Adrenal gland (tissue), 19 donors: ENCODE measurements around the gene EIF1AD. TPM values are rescaled to one million over a fixed set of nuclear protein-coding genes. Genes with fewer than 3 reads are reported as not detected.

Experiments used
- DNase-seq, 7 donors: peaks; one replicate each; pipeline ENCODE4 v3.0.0-alpha.2; 2019 to 2020
- H3K27ac ChIP-seq, 5 donors: fragments of 200-600 bp; sonication (generic) in 4 of 5; 1 replicate in 3 of 5; 2 replicates in 2 of 5; pipeline versions ENCODE4 v1.5.1 to v1.8.0; 2016 to 2020; ENCODE audit warnings: mild to moderate bottlenecking in 1 of 5
- H3K27me3 ChIP-seq: fragments of 200-600 bp; 2 replicates; pipeline ENCODE4 v1.8.0; 2021
- H3K36me3 ChIP-seq, 2 donors: fragments of 200-600 bp; replicated peaks in 1 of 2; 1 replicate in 1 of 2; 2 replicates in 1 of 2; pipeline versions ENCODE4 v1.5.1 to v1.8.0; 2018 to 2022
- H3K4me1 ChIP-seq, 2 donors: fragments of 200-600 bp; replicated peaks in 1 of 2; 1 replicate in 1 of 2; 2 replicates in 1 of 2; pipeline versions ENCODE4 v1.5.1 to v1.8.0; 2018 to 2021
- H3K4me3 ChIP-seq, 4 donors: fragments of 200-600 bp; sonication (generic) in 3 of 4; one replicate each; pipeline ENCODE4 v1.5.1; 2016 to 2018
- H3K9me3 ChIP-seq, 3 donors: fragments of 200-600 bp; sonication (generic) in 1 of 3; replicated peaks in 1 of 3; 1 replicate in 2 of 3; 2 replicates in 1 of 3; pipeline versions ENCODE4 v1.5.1 to v1.8.0; 2016 to 2021
- POLR2A ChIP-seq, 2 donors: fragments of 450-650 bp; IDR thresholded peaks; one replicate each; pipeline ENCODE4 v1.6.1; 2017; ENCODE audit warnings: antibody characterized with exemption in 2 of 2, mild to moderate bottlenecking in 2 of 2, moderate library complexity in 1 of 2
- WGBS, 4 donors: extraction: QIAGEN DNeasy Blood & Tissue Kit in 2 of 4; methylation state at CpG; one replicate each; pipeline versions ENCODE4 v1.1.5 to v1.1.7; 2013 to 2017; 5-methylcytosine and 5-hydroxymethylcytosine counted together
- intact Hi-C, 2 donors: fragments of 100-400 bp; cut with DNase I; formaldehyde crosslinking; loops; one replicate each; pipeline versions ENCODE4 v1.14.1 to v1.15.0; 2022 to 2023
- long read RNA-seq, 10 donors: library from polyadenylated mRNA in 3 of 10; unstranded in 2 of 10; stranded (forward) in 1 of 10; transcript quantifications; one replicate each; pipeline ENCODE4 v2.0.0 and lab custom pipeline, GENCODE V29; 2021 to 2026
- polyA plus RNA-seq, 3 donors: library from polyadenylated mRNA; stranded (reverse); fragments of 200-250 nt in 2 of 3; fragments of 350-450 nt in 1 of 3; fragmentation: Illumina TruSeq in 1 of 3; extraction: RNeasy Lipid Tissue Mini Kit (QIAGEN cat#74804) in 1 of 3; gene quantifications; one replicate each; pipeline ENCODE4 v1.2.3, GENCODE V29; 2013 to 2014
- total RNA-seq, 9 donors: library from RNA; depleted of rRNA in 4 of 9; stranded (reverse); fragments of >200 nt in 4 of 9; fragments of 120-200 nt in 1 of 9; fragmentation: NEBNext Ultra II Directional in 1 of 9; extraction: Animal tissue kit (Norgen Biotek cat#: 25700) in 1 of 9; gene quantifications; one replicate each; pipeline versions ENCODE4 v1.1.0 to v1.2.4, GENCODE V29; 2013 to 2023
- TF ChIP-seq, protein P1 (sequence below), 6 experiments: fragments of 450-650 bp in 4 of 6; fragments of 200-600 bp in 2 of 6; sonication (generic) in 1 of 6; IDR thresholded peaks; 1 replicate in 5 of 6; 2 replicates in 1 of 6; pipeline versions ENCODE4 v1.5.1 to v1.8.0; 2016 to 2021; ENCODE audit warnings: antibody characterized with exemption in 6 of 6, mild to moderate bottlenecking in 2 of 6, moderate library complexity in 1 of 6
- donor health status: healthy with polysubstance abuse.
- donor health status: Bipolar disorder and iron deficiency.
- donor health status: DM: yes; HTN: yes; CAD: no.
- donor health status: DM: no; HTN: no; CAD: no.
- donor health status: DM: no; HTN: no; CAD: no.
- donor health status: DM: yes; HTN: yes; CAD: no.

EIF1AD gene, protein sequence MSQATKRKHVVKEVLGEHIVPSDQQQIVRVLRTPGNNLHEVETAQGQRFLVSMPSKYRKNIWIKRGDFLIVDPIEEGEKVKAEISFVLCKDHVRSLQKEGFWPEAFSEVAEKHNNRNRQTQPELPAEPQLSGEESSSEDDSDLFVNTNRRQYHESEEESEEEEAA
- total RNA-seq (10 to 100 TPM; 16.1 to 49.0 (median 30.9) TPM), polyA plus RNA-seq (10 to 100 TPM; 15.5 to 35.6 (median 20.4) TPM)
- long read RNA-seq, donor 1, transcript EIF1AD-206 (6 exons, 889 nt), result major isoform, 7 of 11 reads
- long read RNA-seq, donor 1, partial matches to known transcripts, result 0 of 11 reads
- long read RNA-seq, donor 1, other reads (novel, unspliced or antisense), result 0 of 11 reads
- long read RNA-seq, donor 2, partial matches to known transcripts, result 0 of 6 reads
- long read RNA-seq, donor 2, other reads (novel, unspliced or antisense), result 0 of 6 reads
- long read RNA-seq, donor 3, partial matches to known transcripts, result 0 of 5 reads
- long read RNA-seq, donor 3, other reads (novel, unspliced or antisense), result 0 of 5 reads
- long read RNA-seq, donor 4, partial matches to known transcripts, result 0 of 7 reads
- long read RNA-seq, donor 4, other reads (novel, unspliced or antisense), result 7 of 7 reads
- long read RNA-seq, donor 5, transcript EIF1AD-206 (6 exons, 889 nt), result major isoform, 6 of 16 reads
- long read RNA-seq, donor 5, partial matches to known transcripts, result 0 of 16 reads
- long read RNA-seq, donor 5, other reads (novel, unspliced or antisense), result 6 of 16 reads
- long read RNA-seq, donor 6, partial matches to known transcripts, result 0 of 10 reads
- long read RNA-seq, donor 6, other reads (novel, unspliced or antisense), result 7 of 10 reads
- long read RNA-seq, donor 7, partial matches to known transcripts, result 0 of 5 reads
- long read RNA-seq, donor 7, other reads (novel, unspliced or antisense), result 0 of 5 reads
- long read RNA-seq, donor 8, partial matches to known transcripts, result 560 of 651 reads
- long read RNA-seq, donor 8, other reads (novel, unspliced or antisense), result 84 of 651 reads
- long read RNA-seq, donor 9, partial matches to known transcripts, result 0 of 9 reads
- long read RNA-seq, donor 9, other reads (novel, unspliced or antisense), result 0 of 9 reads
- long read RNA-seq, donor 10, partial matches to known transcripts, result 0 of 5 reads
- long read RNA-seq, donor 10, other reads (novel, unspliced or antisense), result 0 of 5 reads

DNA sequence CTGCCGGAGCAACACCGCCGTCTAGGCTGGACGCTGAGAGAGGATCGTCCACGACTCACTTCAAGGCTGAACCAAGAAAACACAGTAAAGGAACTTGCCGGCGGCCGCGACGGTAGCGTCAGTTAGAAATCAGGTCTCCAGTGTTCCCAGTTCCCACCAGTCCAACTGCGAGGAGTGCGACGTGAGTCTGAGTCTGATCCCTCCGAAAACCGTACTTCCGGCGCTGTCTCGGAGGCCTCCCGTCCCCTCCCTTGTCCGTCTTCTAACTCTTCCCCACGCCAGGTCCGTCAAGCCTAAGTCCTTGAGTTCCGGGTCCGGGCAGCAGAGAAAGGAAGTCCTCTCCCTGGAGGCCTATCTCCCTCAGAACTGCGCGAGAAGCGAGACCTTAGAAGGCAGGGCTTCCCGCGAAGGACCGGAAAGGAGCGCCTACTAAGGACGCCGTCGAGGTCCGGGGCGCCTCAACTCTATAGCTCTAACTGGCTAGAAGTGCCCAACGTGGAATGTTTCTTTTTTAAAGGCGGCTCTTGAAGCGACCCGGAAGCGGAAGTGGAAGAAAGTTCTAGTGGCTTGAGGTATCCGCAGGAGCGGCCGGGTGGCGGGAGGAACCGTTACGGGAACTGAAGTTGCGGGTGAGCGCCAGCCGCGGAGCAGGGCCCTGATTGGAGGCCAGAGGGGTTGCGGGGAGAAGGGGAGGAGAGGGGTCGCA is at the start of gene EIF1AD, which contains the start of gene BANF1:
EIF1AD (minus strand) TSS at position 216 of the 706 bp plus-strand sequence. CDS start 1,768 bp downstream, outside the sequence.
BANF1 (plus strand) TSS at position 562 of the 706 bp plus-strand sequence. CDS start 748 bp downstream, outside the sequence.
- Histone ChIP-seq H3K27ac (peak within 1 kb of the TSS; percentile 91 to 96 (median 94)), H3K9me3 (no peaks in the 10 kb centered on the region), H3K36me3 (peaks cover 0 to 46% of the 10 kb centered on the region in 2 donors), H3K27me3 (no peaks in the 10 kb centered on the region), H3K4me3 (peak within 1 kb of the TSS; percentile 56 to 98 (median 94)), H3K4me1 (peaks cover 5 to 28% of the 10 kb centered on the region in 2 donors)
- intact Hi-C loops, result no loop called here
- TF ChIP-seq POLR2A (IDR thresholded peaks at IDR 0.05), result peak; percentile 57 to 69
- TF ChIP-seq, protein P1, sequence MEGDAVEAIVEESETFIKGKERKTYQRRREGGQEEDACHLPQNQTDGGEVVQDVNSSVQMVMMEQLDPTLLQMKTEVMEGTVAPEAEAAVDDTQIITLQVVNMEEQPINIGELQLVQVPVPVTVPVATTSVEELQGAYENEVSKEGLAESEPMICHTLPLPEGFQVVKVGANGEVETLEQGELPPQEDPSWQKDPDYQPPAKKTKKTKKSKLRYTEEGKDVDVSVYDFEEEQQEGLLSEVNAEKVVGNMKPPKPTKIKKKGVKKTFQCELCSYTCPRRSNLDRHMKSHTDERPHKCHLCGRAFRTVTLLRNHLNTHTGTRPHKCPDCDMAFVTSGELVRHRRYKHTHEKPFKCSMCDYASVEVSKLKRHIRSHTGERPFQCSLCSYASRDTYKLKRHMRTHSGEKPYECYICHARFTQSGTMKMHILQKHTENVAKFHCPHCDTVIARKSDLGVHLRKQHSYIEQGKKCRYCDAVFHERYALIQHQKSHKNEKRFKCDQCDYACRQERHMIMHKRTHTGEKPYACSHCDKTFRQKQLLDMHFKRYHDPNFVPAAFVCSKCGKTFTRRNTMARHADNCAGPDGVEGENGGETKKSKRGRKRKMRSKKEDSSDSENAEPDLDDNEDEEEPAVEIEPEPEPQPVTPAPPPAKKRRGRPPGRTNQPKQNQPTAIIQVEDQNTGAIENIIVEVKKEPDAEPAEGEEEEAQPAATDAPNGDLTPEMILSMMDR (IDR thresholded peaks at IDR 0.05), result peak in 1 of 6 experiments; percentile 10
- DNase-seq, result peak; percentile 89 to 96 (median 94)
- 0 to 1% (median 0%) methylated on average over 40 to 55 of the region's 55 CpGs for WGBS, 4 donors

DNA sequence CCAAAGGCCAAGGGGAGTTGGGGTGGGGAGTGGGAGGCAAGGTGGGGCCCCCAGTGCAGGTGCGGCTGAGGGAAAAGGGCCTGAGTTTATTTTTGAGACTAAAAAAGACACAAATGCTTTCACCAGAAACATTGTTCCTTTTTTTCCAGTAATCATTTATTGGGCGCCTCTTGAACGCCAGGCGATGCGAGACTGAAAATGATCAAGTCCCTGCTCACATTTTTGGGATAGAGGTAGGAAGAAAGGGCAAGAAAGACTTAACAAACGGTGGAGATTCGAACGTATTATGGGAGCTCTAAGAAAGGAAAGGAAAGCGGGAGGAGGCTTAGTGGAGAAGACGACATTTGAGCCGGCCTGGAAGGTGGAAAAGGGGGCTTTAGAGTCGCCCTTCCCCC is 49.4 kb upstream of the EIF1AD start:
- peaks cover 7% of the 10 kb centered on the region for H3K27me3 ChIP-seq
- peak overlapping the region in 4 of 5 donors; percentile 69 to 87 (median 78) for H3K27ac ChIP-seq
- peaks cover 0 to 22% of the 10 kb centered on the region in 2 donors for H3K36me3 ChIP-seq
- peaks cover 7 to 20% of the 10 kb centered on the region in 2 donors for H3K4me1 ChIP-seq
- 22 to 37% (median 35%) methylated on average over 12 of the region's 12 CpGs for WGBS, 4 donors
- TF ChIP-seq, protein P1 (IDR thresholded peaks at IDR 0.05), result no peak
- TF ChIP-seq POLR2A (IDR thresholded peaks at IDR 0.05), result no peak
- H3K9me3 ChIP-seq, result no peaks in the 10 kb centered on the region
- peak overlapping the region in 2 of 4 donors; percentile 27 to 87 for H3K4me3 ChIP-seq
- DNase-seq, result no peak
- intact Hi-C loops, result no loop called here

DNA sequence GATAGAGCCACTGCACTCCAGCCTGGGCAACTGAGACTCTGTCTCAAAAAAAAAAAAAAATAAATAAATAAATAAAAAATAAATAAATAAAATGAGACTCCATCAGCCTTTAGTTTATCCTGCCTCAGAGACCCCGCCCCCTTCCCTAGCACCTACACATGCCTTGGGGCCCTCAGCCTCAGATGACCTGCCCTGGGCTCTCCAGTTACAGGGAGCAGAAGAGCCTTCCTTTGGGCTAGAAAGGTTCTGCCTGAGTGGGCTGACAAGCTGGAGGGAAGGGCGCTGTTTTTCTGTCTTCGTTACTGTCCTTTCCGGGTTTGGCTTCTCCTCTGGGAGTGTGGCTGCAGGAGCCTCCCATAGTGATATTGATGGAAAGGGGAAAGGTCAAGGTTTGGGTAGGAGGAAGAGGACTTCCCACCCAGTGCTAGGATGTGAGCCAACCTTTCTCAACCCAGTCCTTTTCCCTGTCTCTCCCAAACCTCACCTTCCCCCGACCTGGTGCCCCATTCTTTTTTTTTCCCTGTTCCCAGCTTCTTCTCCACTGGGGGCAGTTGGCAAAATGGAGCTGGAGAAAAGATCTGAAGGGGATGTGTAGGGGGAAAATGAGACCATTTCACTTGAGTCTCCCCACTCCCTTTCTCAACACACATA is 48.7 kb upstream of the EIF1AD start:
- Histone ChIP-seq H3K27me3 (peaks cover 7% of the 10 kb centered on the region), H3K4me3 (no peak overlapping the region), H3K9me3 (no peaks in the 10 kb centered on the region), H3K4me1 (peaks cover 7 to 20% of the 10 kb centered on the region in 2 donors), H3K36me3 (peaks cover 0 to 15% of the 10 kb centered on the region in 2 donors), H3K27ac (no peak overlapping the region)
- WGBS, 4 donors, result 66 to 74% (median 70%) methylated on average over 5 of the region's 5 CpGs
- intact Hi-C loops, result no loop called here
- TF ChIP-seq, protein P1 (IDR thresholded peaks at IDR 0.05), result no peak
- TF ChIP-seq POLR2A (IDR thresholded peaks at IDR 0.05), result no peak
- no peak for DNase-seq
